GM13976 (cell line): ENCODE measurements around the gene EEFSEC.

ENCODE experiments used
- DNase-seq: peaks from one replicate; pipeline ENCODE4 v3.0.0; 2012; ENCODE audit warnings: low spot score
- in situ Hi-C: fragments of 300-500 bp; cut with MboI; formaldehyde crosslinking; loops from one replicate; pipeline ENCODE4 v1.12.0; 2022; ENCODE audit warnings: low sequenced_read_pairs, mixed read lengths, inconsistent platforms; ENCODE audit not compliant: unreplicated experiment
- TF ChIP-seq, protein P1 (sequence below): IDR thresholded peaks from 2 replicates; pipeline ENCODE4 v1.5.1; 2012; ENCODE audit warnings: borderline replicate concordance, mild to moderate bottlenecking; ENCODE audit not compliant: insufficient read depth; ENCODE audit errors: extremely low read depth, missing control alignments, control extremely low read depth

EEFSEC gene

DNA sequence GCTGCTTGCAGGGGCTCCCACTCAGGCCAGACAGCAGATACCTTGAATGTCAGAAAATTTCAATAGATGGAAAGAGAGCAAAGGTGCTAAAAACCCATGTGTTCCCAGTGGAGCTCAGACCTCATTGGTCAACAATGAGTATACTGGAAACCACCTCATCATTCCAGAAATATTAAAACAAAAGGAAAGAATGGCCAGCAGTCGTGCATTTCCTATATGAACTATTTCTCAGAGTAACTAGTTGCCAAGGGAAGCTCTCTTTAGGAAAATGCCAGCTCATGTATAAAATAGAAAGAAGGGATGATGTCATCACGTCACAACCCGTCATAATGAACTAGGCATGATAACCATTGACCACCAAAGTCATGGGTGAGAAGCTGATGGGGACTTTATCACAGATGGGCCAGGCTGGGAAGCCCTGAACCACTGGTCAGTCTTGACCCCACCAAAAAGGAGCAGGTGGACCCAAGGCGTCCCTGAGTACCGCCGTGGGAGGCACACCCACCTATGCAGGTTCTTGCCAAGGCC, 295.9 kb downstream of the EEFSEC start:
- DNase-seq: no peak
- TF ChIP-seq, protein P1, sequence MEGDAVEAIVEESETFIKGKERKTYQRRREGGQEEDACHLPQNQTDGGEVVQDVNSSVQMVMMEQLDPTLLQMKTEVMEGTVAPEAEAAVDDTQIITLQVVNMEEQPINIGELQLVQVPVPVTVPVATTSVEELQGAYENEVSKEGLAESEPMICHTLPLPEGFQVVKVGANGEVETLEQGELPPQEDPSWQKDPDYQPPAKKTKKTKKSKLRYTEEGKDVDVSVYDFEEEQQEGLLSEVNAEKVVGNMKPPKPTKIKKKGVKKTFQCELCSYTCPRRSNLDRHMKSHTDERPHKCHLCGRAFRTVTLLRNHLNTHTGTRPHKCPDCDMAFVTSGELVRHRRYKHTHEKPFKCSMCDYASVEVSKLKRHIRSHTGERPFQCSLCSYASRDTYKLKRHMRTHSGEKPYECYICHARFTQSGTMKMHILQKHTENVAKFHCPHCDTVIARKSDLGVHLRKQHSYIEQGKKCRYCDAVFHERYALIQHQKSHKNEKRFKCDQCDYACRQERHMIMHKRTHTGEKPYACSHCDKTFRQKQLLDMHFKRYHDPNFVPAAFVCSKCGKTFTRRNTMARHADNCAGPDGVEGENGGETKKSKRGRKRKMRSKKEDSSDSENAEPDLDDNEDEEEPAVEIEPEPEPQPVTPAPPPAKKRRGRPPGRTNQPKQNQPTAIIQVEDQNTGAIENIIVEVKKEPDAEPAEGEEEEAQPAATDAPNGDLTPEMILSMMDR: no peak
- in situ Hi-C loops: no loop called here

DNA sequence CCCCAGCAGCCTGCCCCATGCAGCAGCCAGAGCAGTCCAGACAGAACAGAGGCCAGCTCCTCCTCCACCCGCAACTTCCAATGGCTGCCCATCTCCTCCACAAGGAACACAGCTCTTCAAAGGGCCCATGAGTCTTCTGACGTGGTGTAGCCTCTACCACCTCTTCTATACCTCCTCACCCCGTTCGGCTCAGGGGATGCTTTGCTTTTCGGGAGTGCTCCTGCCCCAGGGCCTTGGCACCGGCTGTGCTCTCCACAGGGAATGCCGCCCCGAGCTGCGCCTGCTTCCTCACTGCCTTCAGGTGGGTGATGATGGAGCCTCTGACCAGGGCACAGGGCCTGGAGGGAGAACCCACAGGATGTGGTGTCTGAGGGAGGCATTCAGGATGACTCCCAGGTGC, 298.8 kb downstream of the EEFSEC start:
- TF ChIP-seq, protein P1: no peak
- in situ Hi-C loops: no loop called here
- DNase-seq: no peak

DNA sequence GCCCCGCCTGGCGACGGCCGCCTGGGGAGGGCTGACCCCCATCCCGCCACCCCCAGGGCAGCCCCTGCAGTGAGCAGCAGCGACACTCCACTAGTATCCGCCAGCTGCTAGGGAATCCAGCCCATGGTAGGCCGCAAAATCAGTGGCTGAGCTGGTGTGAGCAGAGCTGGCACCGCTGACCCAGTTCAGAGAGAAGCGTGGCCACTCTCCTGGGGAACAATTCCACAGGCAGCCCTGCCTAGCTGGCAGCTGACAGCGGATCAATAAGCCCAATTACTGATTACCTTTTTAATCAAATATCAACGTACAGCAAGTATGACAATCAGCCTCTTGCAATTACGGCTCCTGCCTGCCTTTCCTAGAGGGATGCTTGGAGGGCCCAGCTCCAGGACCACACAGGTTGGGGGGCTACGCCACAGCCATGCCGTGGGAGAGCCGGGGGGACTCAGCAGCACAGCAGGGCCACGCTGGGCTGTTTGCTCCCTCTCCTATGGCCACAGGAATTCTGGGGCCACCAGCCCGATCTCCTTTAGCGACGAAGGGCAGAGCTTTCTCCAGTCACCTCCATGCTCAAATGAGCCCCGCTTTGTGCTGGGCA, 299.5 kb downstream of the EEFSEC start:
- TF ChIP-seq, protein P1: no peak
- in situ Hi-C loops: no loop called here
- DNase-seq: no peak

DNA sequence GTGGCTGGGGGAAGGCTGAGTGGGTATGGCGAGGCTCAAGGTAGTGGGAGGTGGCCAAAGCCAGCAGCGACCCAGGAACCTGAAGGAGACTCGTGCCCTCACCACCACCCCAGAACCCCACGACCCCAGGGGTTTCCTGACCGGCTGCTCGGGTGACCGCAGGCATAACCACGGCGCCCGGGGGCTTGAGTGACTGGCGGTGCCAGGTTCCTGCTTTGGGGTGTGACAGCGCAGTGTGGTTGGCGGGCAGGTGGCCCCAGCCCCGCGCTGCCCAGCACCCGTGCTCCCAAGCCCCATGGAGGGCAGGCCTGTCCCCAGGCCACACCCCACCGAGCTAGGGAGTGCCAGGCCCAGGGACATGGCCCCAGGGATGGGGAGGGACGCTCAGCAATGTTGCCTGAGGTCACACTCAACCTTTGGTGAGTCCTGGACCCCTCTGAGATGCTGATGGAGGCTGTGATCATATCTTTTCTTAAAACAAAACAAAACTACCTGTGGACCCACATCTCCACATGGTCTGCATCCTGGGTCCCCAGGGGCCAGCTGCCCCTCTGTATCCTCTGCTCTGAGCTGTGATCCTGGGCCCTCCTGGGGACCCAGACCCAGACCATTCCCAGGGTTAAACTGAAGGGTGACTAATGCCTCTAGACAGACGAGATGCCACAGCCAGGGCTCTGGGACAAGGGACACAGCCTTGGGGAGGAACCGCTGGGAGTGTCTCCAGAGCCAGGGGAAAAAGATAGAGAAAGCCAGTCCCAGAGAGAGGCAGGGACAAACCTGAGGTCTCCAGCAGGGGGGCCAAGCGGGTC, 300.4 kb downstream of the EEFSEC start:
- TF ChIP-seq, protein P1: no peak
- in situ Hi-C loops: no loop called here
- no peak for DNase-seq

DNA sequence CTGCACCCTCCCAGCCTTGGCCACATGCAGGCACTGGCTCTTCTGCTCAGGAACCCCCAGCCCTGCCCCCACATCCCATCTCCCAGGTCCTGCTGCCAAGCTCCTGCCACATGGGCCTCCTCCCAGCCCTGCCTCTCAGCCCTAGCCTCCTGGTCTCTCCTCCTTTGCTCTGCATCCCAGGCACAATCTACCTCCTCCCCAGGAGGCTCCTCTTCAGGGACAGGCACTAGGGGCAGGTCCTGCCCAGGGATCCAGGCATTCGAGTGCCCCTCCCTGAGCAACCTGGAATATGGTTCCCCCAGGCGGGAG, 301.0 kb downstream of the EEFSEC start:
- TF ChIP-seq, protein P1: no peak
- no peak for DNase-seq
- in situ Hi-C loops: no loop called here

DNA sequence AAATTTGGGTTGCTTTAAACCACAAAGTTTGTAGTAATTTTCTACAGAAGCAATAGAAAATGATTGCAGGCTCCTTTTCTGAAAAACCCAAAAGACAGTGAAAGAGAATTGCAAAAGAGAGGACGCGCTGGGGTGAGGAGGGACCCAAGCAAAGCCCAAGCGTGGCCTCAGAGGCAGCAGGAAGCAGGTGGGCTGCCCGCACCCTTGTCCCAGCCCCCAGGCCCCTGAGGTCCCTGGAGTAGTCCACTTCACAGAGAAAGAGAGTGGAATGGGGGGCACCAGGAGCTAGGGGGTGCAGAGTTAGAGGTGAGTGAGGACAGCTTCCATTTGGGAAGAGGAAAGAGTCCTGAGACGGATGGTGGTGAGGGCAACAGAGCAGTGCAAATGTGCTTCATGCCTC, 301.8 kb downstream of the EEFSEC start:
- DNase-seq: no peak
- in situ Hi-C loops: no loop called here
- TF ChIP-seq, protein P1: no peak
